HepG2 (cell line): ENCODE data around the gene TUBB3. TPM values are rescaled to one million over a fixed set of nuclear protein-coding genes. Genes with fewer than 3 reads are reported as not detected.

ENCODE experiments used
- MAFF ChIP-seq: IDR thresholded peaks from 2 replicates; pipeline ENCODE4 v1.6.1; 2011; ENCODE audit warnings: low read depth, low read length, improper control_type of control experiment
- PAX8 ChIP-seq: sonication (generic); formaldehyde crosslinking; IDR thresholded peaks from 2 replicates; pipeline ENCODE4 v1.8.0; 2022; ENCODE audit warnings: mild to moderate bottlenecking, missing genetic modification reagents, borderline replicate concordance
- PHF5A ChIP-seq: IDR thresholded peaks from one replicate; pipeline ENCODE4 v1.6.1; 2018; ENCODE audit warnings: low read depth, missing genetic modification reagents; ENCODE audit not compliant: unreplicated experiment
- PPARG ChIP-seq: conservative IDR thresholded peaks from 2 replicates; pipeline ENCODE4 v1.6.1; 2016; ENCODE audit warnings: missing biosample characterization, missing genetic modification reagents
- RBAK ChIP-seq: sonication (generic); formaldehyde crosslinking; IDR thresholded peaks from 2 replicates; pipeline ENCODE4 v1.5.1; 2020; ENCODE audit warnings: mild to moderate bottlenecking, missing genetic modification reagents
- SMC3 ChIP-seq: IDR thresholded peaks from 2 replicates; pipeline ENCODE4 v1.6.1; 2011; ENCODE audit warnings: low read length, improper control_type of control experiment
- SOX13 ChIP-seq, 3 experiments: fragments of 450-650 bp in 1 of 3; sonication (generic) in 1 of 3; formaldehyde crosslinking in 1 of 3; IDR thresholded peaks in 2 of 3; conservative IDR thresholded peaks in 1 of 3; 2 replicates each; pipeline versions ENCODE4 v1.5.0 to v1.6.1; 2016 to 2020; ENCODE audit warnings: antibody characterized with exemption in 1 of 3, mild to moderate bottlenecking in 1 of 3, missing compliant biosample characterization in 1 of 3, missing genetic modification reagents in 1 of 3, moderate library complexity in 1 of 3
- STAG1 ChIP-seq: sonication (generic); formaldehyde crosslinking; IDR thresholded peaks from 2 replicates; pipeline ENCODE4 v1.4.0; 2020; ENCODE audit warnings: missing genetic modification reagents
- ZFP37 ChIP-seq: sonication (generic); formaldehyde crosslinking; IDR thresholded peaks from 2 replicates; pipeline ENCODE4 v1.4.0; 2020; ENCODE audit warnings: missing genetic modification reagents, borderline replicate concordance
- ZNF101 ChIP-seq: sonication (generic); formaldehyde crosslinking; IDR thresholded peaks from 2 replicates; pipeline ENCODE4 v1.4.0; 2020; ENCODE audit warnings: mild to moderate bottlenecking, low read depth, missing genetic modification reagents, borderline replicate concordance
- ZNF329 ChIP-seq: sonication (generic); formaldehyde crosslinking; IDR thresholded peaks from 2 replicates; pipeline ENCODE4 v1.9.0; 2021; ENCODE audit warnings: low read depth, mild to moderate bottlenecking, missing genetic modification reagents
- ZNF530 ChIP-seq: sonication (generic); formaldehyde crosslinking; IDR thresholded peaks from 2 replicates; pipeline ENCODE4 v1.5.0; 2020; ENCODE audit warnings: low read depth, mild to moderate bottlenecking, missing genetic modification reagents
- ZNF850 ChIP-seq: sonication (generic); formaldehyde crosslinking; conservative IDR thresholded peaks from 2 replicates; pipeline ENCODE4 v1.9.0; 2021; ENCODE audit warnings: mild to moderate bottlenecking, missing genetic modification reagents
- polyA plus RNA-seq, 8 experiments: library from polyadenylated mRNA; depleted of rRNA in 3 of 8; stranded (reverse) in 7 of 8; unstranded in 1 of 8; fragments of >200 nt; fragmentation: Illumina TruSeq in 4 of 8; extraction: Trizol in 4 of 8; gene quantifications; 2 replicates each; pipeline versions ENCODE4 v1.2.1 to v1.2.3, GENCODE V29; 2011 to 2016; ENCODE audit warnings: low read depth in 4 of 8, missing spikeins in 1 of 8, mixed read lengths in 1 of 8; ENCODE audit not compliant: insufficient read depth in 1 of 8
- total RNA-seq, 5 experiments: library from RNA; depleted of rRNA; stranded (reverse); fragments of >200 nt; fragmentation: Illumina TruSeq; extraction: Trizol; gene quantifications; 2 replicates each; pipeline ENCODE4 v1.2.3, GENCODE V29; 2016; ENCODE audit warnings: low read depth in 1 of 5
- TF ChIP-seq, protein P1 (sequence below): sonication (generic); formaldehyde crosslinking; IDR thresholded peaks from 2 replicates; pipeline ENCODE4 v1.4.0; 2020; ENCODE audit warnings: missing genetic modification reagents
- TF ChIP-seq, protein P2 (sequence below): sonication (generic); formaldehyde crosslinking; IDR thresholded peaks from 2 replicates; pipeline ENCODE4 v1.4.0; 2020; ENCODE audit warnings: mild to moderate bottlenecking, missing genetic modification reagents
- TF ChIP-seq, protein P3 (sequence below): sonication (generic); formaldehyde crosslinking; IDR thresholded peaks from 2 replicates; pipeline ENCODE4 v1.5.0; 2020; ENCODE audit warnings: mild to moderate bottlenecking, missing genetic modification reagents, borderline replicate concordance

Gene TUBB3
- total and polyA plus RNA-seq, 2 of the 13 experiments (the other 11 are each of a cell fraction or from before 2014, with no cell fraction given) = 110 to 185 TPM

- TF ChIP-seq PAX8 = no peak
- TF ChIP-seq ZNF850 = no peak
- TF ChIP-seq SOX13 (IDR thresholded peaks at IDR 0.05) = no peak
- TF ChIP-seq SOX13 (CRISPR knock-in tag; conservative IDR thresholded peaks at IDR 0.05 in 1 of 2, IDR thresholded peaks at IDR 0.05 in 1 of 2) = no peak
- peak; percentile 81; the same call in 1 of the 2 replicates for TF ChIP-seq ZFP37 (CRISPR knock-in tag)
- no peak for TF ChIP-seq SMC3
- TF ChIP-seq, protein P1, sequence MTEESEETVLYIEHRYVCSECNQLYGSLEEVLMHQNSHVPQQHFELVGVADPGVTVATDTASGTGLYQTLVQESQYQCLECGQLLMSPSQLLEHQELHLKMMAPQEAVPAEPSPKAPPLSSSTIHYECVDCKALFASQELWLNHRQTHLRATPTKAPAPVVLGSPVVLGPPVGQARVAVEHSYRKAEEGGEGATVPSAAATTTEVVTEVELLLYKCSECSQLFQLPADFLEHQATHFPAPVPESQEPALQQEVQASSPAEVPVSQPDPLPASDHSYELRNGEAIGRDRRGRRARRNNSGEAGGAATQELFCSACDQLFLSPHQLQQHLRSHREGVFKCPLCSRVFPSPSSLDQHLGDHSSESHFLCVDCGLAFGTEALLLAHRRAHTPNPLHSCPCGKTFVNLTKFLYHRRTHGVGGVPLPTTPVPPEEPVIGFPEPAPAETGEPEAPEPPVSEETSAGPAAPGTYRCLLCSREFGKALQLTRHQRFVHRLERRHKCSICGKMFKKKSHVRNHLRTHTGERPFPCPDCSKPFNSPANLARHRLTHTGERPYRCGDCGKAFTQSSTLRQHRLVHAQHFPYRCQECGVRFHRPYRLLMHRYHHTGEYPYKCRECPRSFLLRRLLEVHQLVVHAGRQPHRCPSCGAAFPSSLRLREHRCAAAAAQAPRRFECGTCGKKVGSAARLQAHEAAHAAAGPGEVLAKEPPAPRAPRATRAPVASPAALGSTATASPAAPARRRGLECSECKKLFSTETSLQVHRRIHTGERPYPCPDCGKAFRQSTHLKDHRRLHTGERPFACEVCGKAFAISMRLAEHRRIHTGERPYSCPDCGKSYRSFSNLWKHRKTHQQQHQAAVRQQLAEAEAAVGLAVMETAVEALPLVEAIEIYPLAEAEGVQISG (CRISPR knock-in tag) = peak; percentile 89
- TF ChIP-seq RBAK (CRISPR knock-in tag) = no peak
- TF ChIP-seq ZNF329 = no peak
- TF ChIP-seq PHF5A (CRISPR knock-in tag) = peak; percentile 53
- TF ChIP-seq, protein P2, sequence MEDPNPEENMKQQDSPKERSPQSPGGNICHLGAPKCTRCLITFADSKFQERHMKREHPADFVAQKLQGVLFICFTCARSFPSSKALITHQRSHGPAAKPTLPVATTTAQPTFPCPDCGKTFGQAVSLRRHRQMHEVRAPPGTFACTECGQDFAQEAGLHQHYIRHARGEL (CRISPR knock-in tag) = peak; percentile 82; the same call in 1 of the 2 replicates
- 0 out of 2 replicates have a peak, but pooled peaks have one; percentile 26 for TF ChIP-seq STAG1 (CRISPR knock-in tag)
- TF ChIP-seq, protein P3, sequence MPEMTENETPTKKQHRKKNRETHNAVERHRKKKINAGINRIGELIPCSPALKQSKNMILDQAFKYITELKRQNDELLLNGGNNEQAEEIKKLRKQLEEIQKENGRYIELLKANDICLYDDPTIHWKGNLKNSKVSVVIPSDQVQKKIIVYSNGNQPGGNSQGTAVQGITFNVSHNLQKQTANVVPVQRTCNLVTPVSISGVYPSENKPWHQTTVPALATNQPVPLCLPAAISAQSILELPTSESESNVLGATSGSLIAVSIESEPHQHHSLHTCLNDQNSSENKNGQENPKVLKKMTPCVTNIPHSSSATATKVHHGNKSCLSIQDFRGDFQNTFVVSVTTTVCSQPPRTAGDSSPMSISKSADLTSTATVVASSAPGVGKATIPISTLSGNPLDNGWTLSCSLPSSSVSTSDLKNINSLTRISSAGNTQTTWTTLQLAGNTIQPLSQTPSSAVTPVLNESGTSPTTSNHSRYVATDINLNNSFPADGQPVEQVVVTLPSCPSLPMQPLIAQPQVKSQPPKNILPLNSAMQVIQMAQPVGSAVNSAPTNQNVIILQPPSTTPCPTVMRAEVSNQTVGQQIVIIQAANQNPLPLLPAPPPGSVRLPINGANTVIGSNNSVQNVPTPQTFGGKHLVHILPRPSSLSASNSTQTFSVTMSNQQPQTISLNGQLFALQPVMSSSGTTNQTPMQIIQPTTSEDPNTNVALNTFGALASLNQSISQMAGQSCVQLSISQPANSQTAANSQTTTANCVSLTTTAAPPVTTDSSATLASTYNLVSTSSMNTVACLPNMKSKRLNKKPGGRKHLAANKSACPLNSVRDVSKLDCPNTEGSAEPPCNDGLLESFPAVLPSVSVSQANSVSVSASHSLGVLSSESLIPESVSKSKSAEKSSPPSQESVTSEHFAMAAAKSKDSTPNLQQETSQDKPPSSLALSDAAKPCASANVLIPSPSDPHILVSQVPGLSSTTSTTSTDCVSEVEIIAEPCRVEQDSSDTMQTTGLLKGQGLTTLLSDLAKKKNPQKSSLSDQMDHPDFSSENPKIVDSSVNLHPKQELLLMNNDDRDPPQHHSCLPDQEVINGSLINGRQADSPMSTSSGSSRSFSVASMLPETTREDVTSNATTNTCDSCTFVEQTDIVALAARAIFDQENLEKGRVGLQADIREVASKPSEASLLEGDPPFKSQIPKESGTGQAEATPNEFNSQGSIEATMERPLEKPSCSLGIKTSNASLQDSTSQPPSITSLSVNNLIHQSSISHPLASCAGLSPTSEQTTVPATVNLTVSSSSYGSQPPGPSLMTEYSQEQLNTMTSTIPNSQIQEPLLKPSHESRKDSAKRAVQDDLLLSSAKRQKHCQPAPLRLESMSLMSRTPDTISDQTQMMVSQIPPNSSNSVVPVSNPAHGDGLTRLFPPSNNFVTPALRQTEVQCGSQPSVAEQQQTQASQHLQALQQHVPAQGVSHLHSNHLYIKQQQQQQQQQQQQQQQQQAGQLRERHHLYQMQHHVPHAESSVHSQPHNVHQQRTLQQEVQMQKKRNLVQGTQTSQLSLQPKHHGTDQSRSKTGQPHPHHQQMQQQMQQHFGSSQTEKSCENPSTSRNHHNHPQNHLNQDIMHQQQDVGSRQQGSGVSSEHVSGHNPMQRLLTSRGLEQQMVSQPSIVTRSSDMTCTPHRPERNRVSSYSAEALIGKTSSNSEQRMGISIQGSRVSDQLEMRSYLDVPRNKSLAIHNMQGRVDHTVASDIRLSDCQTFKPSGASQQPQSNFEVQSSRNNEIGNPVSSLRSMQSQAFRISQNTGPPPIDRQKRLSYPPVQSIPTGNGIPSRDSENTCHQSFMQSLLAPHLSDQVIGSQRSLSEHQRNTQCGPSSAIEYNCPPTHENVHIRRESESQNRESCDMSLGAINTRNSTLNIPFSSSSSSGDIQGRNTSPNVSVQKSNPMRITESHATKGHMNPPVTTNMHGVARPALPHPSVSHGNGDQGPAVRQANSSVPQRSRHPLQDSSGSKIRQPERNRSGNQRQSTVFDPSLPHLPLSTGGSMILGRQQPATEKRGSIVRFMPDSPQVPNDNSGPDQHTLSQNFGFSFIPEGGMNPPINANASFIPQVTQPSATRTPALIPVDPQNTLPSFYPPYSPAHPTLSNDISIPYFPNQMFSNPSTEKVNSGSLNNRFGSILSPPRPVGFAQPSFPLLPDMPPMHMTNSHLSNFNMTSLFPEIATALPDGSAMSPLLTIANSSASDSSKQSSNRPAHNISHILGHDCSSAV (CRISPR knock-in tag) = no peak; the same call in 1 of the 2 replicates
- TF ChIP-seq PPARG (CRISPR knock-in tag) = peak; percentile 70
- no peak for TF ChIP-seq ZNF530
- no peak for TF ChIP-seq MAFF
- no peak for TF ChIP-seq ZNF101
Measured at GRCh38 chr16:89915303-89916232, 7.6 kb upstream of the TUBB3 start (continued).
